Uterus (tissue), 2 donors: Measurements from ENCODE around the gene YES1.
"Not testable (repeated sequence)": the region's sequence is repeated elsewhere in the genome, so short reads cannot be mapped to it uniquely, and the experiment has no call there.

ENCODE experiments used
- POLR2A ChIP-seq, 2 donors: fragments of 450-650 bp; IDR thresholded peaks; one replicate each; pipeline ENCODE4 v1.6.1; 2016; ENCODE audit warnings: antibody characterized with exemption in 2 of 2, mild to moderate bottlenecking in 1 of 2, moderate library complexity in 1 of 2
- TF ChIP-seq, protein P1 (sequence below), 4 experiments: fragments of 200-600 bp in 2 of 4; fragments of 450-650 bp in 2 of 4; sonication (generic) in 2 of 4; IDR thresholded peaks; one replicate each; pipeline ENCODE4 v1.5.1; 2016 to 2019; ENCODE audit warnings: antibody characterized with exemption in 4 of 4, mild to moderate bottlenecking in 2 of 4, moderate library complexity in 1 of 4

DNA sequence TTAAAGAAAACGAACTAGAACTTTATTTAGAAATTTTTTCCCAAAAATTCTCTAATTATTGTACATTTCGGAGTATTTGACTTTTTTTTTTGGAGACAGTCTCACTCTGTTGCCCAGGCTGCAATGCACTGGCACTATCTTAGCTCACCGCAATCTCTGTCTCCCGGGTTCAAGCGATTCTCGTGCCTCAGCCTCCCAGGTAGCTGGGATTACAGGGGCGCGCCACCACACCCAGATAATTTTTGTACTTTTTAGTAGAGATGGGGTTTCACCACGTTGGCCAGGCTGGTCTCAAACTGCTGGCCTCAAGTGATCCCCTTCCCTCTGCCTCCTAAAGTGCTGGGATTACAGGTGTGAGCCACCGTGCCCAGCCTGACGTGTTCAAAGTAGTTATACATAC is 2.8 kb downstream of the YES1 start:
- TF ChIP-seq, protein P1, sequence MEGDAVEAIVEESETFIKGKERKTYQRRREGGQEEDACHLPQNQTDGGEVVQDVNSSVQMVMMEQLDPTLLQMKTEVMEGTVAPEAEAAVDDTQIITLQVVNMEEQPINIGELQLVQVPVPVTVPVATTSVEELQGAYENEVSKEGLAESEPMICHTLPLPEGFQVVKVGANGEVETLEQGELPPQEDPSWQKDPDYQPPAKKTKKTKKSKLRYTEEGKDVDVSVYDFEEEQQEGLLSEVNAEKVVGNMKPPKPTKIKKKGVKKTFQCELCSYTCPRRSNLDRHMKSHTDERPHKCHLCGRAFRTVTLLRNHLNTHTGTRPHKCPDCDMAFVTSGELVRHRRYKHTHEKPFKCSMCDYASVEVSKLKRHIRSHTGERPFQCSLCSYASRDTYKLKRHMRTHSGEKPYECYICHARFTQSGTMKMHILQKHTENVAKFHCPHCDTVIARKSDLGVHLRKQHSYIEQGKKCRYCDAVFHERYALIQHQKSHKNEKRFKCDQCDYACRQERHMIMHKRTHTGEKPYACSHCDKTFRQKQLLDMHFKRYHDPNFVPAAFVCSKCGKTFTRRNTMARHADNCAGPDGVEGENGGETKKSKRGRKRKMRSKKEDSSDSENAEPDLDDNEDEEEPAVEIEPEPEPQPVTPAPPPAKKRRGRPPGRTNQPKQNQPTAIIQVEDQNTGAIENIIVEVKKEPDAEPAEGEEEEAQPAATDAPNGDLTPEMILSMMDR (IDR thresholded peaks at IDR 0.05): not testable (repeated sequence)
- not testable (repeated sequence) for TF ChIP-seq POLR2A (IDR thresholded peaks at IDR 0.05)
